Umbilical cord (tissue), 2 donors: Measurements from ENCODE around the gene CYSLTR2. TPM values are rescaled to one million over a fixed set of nuclear protein-coding genes. Genes with fewer than 3 reads are reported as not detected.

Experiments
- DNase-seq: peaks from one replicate; pipeline ENCODE4 v3.0.0-alpha.2; 2015; ENCODE audit warnings: low spot score
- total RNA-seq: library from RNA; depleted of rRNA; stranded (reverse); fragments of >200 nt; gene quantifications from one replicate; pipeline ENCODE4 v1.2.3, GENCODE V29; 2014; ENCODE audit warnings: low replicate concordance; ENCODE audit not compliant: insufficient read depth

Gene CYSLTR2, protein sequence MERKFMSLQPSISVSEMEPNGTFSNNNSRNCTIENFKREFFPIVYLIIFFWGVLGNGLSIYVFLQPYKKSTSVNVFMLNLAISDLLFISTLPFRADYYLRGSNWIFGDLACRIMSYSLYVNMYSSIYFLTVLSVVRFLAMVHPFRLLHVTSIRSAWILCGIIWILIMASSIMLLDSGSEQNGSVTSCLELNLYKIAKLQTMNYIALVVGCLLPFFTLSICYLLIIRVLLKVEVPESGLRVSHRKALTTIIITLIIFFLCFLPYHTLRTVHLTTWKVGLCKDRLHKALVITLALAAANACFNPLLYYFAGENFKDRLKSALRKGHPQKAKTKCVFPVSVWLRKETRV
- 4.1 TPM for total RNA-seq

DNA sequence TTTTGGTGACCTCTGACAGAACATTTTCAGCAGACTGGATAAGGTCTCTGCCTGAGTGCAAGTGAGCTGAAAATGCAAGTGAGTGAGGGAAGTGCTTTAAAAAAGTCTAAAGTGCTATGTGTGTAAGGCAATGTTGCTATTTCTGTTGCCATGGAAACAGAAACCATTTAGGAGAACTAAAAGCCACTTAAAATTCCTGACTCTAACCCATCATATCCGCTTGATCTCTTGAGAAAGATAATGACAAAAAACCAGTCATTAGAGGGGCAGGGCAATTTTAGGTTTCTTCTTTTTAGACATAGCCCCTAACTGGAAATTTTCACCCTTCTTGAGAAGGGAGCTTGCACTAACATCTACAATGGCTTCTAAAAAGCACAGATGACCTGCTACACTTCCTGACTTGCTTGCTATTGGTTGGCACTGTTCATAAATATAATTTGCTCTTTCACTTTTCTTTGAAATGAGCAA is at the start of gene CYSLTR2:
Gene CYSLTR2, plus strand, starts transcription at position 458 of the 468 bp plus-strand sequence. CDS start 52,889 bp downstream, outside the sequence.
- DNase-seq: peak; percentile 91

DNA sequence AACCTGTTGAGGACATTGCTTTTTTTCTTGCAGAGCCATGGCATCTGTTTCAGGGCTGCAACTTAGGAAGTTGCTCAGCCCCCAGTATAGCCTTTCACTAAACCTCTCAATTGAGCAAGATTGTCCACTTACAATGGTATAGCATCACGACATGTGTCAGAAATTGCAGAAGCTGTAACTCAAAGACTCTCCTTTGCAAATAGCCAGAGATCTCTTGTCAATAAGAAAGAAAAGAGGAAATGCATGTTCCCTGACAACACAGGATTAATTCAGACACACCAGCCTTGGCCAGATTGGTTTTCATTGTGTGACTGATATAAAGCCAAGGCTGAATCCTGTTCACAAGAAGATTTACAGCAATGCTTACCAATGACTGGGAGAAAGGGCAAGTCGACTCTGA is 38.7 kb upstream of the CYSLTR2 start:
- DNase-seq: no peak

DNA sequence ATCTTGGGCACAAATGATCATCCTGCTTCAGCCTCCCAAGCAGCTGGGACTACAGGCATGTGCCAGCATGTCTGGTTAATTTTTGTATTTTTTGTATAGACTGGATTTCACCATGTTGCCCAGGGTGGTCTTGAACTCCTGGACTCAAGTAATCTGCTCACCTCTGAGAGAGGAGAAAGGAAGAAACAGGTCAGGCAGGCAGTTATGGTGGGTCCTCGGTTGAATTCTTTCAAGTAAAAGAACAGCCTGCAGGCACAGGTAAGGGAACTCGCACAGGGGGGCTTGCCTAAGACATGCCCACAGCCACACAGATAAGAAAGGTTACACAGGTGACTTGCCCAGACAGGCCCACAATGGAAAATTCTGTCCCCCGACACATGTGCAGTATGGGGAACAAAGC is 34.8 kb upstream of the CYSLTR2 start:
- DNase-seq: no peak

DNA sequence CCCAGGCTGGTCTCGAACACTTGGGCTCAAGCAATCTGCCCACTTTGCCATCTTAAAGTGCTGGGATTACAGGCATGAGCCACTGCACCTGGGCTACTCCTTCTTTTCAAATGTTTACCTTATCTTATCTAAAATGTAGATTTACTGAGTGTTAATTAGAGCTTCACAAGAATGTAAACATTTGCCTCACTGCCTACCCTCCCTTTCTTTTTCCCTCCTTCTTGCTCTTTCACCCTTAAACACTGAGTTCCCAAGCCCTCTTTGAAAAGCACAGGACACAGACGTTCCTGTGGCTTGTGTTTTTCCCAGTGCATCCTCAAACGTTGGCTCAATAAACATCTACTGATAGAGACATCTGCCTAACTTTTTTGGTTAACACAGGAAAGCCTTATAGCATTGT is 32.7 kb upstream of the CYSLTR2 start:
- DNase-seq: no peak

DNA sequence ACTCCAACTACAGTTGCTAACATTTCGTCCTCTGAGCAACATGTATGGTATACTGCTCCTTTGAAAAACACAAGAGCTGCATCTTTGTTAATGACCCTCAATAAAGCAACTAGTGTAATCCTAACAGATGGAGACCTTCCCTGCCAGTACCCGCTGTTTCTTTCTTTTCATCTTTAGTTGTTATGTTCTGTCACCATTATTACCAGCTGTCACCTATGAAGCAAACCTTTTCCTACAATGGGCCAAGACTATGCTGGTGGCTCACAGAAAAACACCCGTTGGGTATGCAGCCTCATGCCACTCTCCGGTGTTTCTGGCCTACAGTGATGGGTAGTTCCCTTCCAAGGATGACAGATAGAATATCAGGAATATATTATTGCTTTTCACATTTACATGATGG is 29.7 kb upstream of the CYSLTR2 start:
- no peak for DNase-seq

DNA sequence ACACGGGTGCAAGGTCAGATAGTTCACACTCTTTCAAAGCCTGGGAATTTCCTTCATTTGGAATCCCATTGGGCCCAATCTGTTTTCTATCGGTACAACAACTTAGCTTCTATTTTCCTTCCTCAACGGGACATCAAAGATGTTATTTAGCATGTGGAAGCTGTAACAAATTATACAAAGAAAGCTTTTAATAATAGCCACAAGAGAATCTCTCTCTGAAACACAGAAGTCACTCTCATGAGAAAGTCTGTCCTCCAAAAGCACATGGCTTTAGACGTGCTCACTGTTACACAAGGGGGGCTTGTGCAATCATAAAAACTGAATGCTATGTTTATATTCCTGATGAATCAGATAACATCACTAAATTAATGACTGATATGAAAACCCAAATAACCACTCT is 28.9 kb upstream of the CYSLTR2 start:
- DNase-seq: no peak

DNA sequence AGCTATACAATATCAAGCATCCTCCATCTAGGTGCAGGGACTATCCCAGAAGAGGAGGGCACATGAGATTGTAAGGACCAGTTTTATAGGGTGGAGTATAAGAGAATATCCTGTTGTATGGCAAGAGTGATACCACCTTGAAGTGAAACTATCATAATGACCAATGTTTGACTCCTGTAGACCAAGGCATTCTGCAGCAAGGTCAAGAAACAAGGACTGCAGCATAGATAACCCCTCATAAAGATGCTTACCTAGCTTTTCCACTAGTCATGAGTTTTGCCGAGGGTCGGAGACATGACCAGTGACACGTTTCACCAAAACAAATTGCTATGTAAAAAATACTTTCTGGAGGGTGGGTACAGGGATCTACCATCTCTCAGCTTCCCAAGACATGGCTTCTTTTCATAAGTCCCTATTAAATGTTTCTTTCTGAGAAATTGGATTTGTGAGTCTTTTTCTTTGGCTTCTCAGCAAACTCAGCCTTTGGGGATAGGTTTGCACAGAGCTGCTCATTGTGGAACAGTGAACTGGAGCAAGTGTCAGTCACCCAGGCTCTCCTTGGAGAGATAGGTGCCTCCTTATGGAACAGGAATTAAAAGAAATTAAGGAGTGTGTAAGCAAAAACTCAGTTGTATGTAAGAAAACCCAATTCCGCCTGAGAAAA is 28.2 kb upstream of the CYSLTR2 start:
- no peak for DNase-seq

DNA sequence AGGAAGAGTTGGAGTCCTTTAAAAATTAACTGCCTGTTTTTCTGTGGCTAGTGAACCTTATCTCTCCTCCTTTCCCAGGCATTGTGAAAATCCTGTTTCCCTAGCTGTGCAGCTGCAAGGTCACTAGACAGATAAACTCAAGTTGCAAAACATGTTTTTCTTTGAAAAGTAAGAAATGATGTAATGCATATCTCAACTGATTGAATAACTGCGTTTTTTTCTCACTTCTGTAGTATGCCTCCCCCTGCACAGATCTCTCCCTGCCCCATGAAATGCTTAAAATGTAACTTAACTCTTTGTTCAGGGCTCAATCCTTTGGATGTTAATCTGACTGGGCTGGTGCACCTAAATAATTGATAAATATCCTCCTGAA is 27.7 kb upstream of the CYSLTR2 start:
- DNase-seq: peak; percentile 94

DNA sequence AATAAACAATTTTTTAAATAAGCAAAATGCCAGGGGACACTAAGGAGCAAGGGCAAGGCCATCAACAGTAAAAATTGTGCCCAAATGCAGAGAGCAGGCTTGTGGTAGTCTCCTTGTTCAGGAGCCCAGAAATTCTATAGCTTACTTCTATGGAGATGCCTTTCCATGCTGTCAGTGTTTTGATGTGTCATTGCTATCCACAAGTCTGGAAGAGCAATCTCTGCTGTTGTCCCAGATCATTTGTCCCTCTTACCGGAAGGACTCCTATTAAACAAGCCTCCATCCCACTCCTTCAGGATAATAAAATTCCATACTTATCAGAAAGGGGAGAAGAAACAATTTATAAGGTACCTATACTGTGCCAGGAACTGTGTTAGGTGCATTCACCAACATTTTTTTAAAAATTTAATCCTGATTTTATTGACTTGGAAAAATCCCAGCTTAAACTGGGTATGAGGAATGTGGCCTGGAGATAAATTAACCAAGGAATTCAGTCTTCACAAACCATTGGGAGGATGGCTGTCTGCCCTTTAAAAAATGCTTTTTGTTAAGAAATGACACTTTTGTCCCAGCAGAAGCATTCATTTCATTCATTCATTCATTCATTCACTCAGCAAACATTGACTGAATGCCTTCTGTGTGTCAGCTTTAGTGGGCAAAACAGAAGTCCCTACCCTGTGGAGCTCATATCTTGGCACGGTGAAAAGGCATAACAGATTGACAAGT is 26.8 kb upstream of the CYSLTR2 start:
- DNase-seq: no peak

DNA sequence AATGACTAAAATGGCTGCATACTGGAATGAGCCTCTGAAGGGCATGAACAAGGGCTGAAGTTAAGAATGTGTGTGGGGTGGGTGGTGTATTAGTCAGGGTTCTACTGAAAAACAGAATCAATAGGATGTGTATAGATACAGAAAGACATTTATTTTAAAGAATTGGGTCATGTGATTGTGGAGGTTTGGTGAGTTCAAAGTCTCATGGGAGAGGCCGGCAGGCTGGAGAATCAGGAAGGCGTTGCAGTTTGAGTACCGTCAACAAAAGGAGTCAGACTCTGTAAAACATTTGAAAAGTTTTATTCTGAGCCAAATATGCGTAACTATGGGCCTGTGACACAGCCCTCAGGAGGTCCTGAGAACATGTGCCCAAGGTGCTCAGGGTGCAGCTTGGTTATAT is 24.5 kb upstream of the CYSLTR2 start:
- DNase-seq: no peak

DNA sequence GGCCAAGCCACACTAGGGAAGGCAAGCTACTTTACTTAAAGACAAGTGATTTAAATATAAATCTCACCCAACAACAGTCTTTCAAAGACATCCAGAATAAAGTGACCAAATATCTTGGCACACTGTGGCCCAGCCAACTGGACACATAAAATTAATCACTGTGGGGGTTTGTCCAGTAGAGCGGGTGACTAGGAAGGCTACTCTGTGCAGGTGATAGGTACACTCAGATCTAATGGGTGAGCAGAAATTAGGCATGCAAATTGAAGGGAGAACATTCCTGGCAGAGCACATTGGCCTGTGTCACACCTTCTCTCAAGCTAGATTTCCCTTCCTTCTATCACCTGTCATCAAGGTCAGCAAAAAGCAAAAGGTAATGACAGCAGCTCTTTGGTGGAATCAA is 23.4 kb upstream of the CYSLTR2 start:
- no peak for DNase-seq

DNA sequence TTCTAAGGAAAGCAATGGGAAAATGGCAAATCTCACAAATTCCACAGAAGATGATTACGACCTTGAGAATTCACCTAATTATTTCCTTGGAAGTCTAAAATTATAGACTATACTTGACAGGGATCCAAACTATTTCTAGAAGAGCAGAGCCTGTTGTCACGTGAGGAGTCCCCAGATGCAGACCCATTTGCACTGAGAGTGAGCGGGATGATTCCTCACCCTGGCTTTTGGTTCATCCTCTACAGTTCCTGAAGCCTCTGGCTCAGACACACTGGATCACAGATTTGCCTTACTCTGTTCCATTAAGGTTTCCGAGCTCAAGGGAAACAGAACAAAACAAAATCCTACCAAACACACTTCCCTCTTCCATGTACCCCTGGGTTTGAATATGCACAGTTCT is 23.0 kb upstream of the CYSLTR2 start:
- no peak for DNase-seq

DNA sequence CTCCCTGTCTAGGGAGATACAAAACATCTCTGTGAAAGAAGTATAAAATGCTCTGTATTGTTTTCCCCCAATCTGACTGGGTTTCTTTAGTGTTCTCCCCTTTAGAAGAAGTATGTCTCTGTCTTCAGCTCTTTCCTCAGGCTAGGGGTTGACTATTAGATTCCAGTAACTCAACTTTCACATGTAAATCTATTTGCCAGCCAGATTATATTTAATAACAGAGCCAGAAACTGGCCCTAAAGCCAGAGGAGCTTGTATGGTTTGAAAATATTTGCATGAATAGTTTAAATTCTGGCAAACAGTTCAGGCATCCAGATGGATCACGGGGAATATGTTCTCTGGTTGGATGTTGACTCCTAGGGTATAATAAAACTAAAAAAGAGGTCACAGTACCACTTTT is 22.3 kb upstream of the CYSLTR2 start:
- peak; percentile 67 for DNase-seq

DNA sequence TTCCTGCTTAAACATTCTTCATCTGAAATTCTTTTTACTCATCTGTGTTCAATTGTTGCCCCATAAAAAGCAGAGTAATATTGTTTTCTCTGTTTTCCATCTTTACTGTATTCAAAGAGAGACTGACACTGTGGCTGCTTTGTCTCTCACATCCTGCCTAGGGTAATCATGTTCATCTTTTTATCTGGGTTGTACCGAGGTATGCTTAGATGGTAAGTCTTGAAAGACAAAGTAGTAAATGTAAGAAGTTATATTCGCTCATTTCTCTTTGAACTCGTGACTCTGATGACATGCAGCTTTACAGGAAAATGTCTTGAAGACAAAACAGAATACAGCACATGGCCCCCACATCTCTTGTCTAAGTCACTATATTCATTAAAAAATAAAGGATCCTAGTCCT is 20.0 kb upstream of the CYSLTR2 start:
- DNase-seq: peak; percentile 85

DNA sequence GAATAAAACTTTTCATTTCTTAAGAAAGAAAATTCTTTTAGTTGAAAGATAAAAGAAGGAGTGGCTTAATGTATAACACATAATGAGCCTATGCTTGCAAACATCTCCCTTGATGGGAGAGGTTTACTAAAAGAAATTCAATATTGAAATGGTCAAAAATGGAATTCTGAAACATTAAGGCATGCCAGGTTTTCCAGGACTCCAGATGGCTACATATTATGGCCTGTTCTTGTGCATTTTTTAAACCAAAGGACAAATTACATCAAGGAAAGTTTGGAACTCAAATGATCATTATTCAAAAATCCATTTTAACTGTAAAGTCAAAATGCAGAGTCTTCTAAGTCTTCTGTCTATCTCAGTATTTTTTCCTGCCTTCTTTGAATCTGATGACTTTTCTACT is 19.1 kb upstream of the CYSLTR2 start:
- DNase-seq: no peak

DNA sequence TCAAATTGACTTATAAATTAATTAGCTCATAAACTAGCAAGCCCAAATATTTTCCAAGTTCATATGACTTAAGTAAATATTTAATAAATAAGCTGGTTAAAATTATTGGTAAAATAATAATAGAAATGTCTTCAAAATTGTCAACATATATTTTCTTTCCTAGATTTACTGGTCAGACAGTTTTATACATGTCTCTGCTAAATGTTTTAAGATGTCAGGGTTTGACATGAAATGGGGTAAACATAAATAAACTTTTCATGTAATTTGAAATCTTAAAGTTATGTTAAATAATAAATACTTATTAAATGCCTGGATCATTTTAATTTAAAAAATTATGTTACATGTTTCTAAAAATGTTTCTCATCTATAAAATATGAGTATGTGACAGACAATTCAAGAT is 18.3 kb upstream of the CYSLTR2 start:
- DNase-seq: no peak

DNA sequence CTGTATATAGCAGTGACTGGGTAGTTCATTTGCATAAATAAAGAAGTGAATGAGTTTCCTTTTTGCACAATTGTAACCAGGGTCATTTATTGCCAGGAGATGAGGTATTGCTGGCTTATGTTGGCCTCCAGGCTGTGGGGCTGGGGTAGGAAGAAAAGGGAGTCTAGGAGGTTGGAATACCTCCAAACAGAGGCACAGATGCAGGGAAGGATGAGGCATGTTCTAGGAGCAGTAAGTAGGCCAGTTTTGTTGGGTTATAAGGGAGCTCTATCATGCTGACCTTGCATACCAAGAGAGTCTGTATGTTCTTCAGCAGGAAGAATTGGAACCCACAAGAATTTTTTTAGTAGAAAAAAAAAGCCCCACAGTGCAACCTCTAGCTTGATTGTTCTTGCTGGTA is 17.2 kb upstream of the CYSLTR2 start:
- DNase-seq: no peak

DNA sequence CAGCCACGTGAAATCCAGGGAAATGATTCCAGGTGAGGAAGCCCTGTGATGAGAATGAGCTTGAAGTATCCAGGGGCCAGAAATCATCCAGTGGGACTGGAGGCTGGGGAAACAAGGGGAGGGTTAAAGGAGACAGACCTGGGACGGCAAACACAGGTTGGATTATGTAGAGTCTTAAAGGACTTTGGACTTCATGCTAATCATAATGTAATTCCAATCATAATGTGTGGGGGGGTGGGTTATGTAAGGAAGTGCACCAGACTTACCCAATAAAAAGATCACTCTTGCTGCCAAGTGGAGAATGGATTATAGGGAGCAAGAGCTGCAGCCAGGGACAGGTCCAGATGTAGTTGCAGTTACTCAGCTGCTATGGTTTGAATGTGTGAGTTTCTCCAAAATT is 16.1 kb upstream of the CYSLTR2 start:
- no peak for DNase-seq

DNA sequence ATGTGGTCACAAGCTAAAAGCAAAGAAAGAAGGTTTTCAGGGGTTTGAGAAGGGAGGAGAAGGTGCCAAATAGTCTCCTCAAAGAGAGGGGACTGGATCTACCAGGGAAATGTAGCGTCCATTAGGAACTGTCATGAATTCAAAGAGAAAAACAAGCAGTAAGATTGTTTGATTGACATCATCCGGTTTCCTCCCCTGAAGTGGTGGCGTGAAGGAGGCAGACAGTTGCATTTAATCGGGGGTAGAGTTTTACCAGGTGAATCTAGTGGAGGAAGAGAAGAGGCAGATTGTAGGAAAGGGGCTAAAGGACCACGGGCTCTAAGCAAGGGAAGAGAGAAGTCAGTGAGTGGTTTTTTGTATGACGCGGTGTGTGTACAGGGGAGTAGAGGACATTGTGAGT is 13.0 kb upstream of the CYSLTR2 start:
- DNase-seq: no peak

DNA sequence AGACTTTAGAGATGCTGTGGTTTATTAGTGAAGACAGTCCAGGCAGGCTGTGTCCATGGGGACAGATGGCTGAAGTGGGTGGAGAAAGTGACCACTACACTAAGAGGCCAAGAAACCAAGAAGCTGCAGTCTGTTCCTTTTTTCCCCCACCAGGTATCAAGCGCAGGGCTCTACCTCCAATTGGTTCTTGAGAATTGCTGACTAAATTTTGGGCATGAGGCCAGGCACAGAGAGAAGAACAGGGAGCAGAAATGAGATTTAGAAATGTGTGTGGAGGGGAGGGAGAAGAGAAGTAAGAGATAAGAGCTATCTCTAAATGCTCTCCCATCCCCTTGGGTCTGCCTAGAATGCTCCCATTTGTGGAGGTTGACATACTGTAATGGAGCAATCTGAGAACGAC is 12.3 kb upstream of the CYSLTR2 start:
- no peak for DNase-seq

DNA sequence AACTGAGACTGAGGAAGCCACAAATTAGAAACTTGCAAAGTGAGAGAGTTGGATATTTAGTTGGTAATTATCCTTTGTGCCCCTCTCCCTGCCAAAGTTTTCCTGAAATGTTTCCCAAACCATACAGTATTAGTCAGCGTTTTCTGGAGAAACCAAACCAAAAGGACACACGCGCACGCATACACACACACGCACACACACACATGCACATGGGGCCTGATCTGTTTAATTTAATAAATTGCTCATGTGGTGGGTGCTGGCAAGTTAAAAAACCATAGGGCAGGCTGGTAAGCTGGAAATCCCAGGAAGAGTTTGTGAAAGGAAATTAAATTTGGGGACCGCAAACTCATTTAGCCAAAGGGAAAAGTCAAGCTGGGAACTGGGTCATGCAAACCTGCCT is 11.7 kb upstream of the CYSLTR2 start:
- no peak for DNase-seq

DNA sequence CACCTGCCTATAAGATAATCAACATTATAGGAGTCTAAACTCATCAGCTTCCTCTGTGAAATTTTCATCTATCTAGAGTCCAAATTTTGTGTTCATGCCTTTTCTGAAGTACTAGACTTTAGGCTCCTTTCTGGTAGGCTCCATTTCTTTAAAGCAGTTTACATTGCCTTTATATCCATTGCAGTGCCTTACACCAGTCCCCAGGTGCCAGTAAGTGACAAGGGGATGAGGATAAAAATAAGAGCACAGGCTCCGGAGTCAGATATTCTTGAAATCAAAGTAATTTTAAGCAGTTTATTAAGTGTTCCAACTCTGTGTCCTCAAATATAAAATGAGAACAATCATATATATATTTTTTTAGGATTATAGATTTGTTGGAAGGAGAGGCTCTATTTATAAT is 10.6 kb upstream of the CYSLTR2 start:
- no peak for DNase-seq

DNA sequence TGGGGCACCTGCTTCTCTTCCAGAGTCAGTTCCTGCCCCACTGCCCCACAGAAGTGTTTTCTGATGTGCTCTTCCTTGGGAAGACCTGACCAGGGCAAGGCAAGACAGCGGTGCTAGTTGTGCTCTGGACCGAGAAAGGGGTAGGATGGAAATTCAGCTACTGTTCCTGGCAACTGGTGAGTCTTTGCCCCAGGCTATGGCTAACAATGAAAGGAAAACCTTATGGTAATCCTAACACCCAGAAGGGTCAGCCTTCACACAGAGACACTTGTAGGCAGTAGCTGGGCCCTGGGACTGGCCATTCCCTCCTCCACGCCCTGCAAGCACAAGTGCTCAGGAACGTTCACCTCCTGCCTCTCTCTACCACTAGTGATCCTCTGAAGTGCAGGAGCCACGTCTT is 9.6 kb upstream of the CYSLTR2 start:
- DNase-seq: no peak
